HepG2 (cell line): ENCODE data around the gene ZNF440. TPM values are rescaled to one million over a fixed set of nuclear protein-coding genes. Genes with fewer than 3 reads are reported as not detected.

Source experiments
- CHCHD3 ChIP-seq: sonication (generic); formaldehyde crosslinking; IDR thresholded peaks from 2 replicates; pipeline ENCODE4 v1.8.0; 2022; ENCODE audit warnings: mild to moderate bottlenecking, missing genetic modification reagents, moderate library complexity
- JDP2 ChIP-seq: sonication (generic); formaldehyde crosslinking; IDR thresholded peaks from 2 replicates; pipeline ENCODE4 v1.8.1; 2022; ENCODE audit warnings: missing genetic modification reagents, borderline replicate concordance
- NFE2L2 ChIP-seq: fragments of 150-350 bp; IDR thresholded peaks from 2 replicates; pipeline ENCODE4 v1.6.1; 2014; ENCODE audit warnings: low read length
- POLR2AphosphoS2 ChIP-seq: IDR thresholded peaks from 2 replicates; pipeline ENCODE4 v1.6.1; 2011; ENCODE audit warnings: low read depth, low read length, improper control_type of control experiment
- RORA ChIP-seq: sonication (generic); formaldehyde crosslinking; IDR thresholded peaks from 2 replicates; pipeline ENCODE4 v1.5.0; 2020; ENCODE audit warnings: mild to moderate bottlenecking, missing genetic modification reagents, moderate library complexity
- SRY ChIP-seq: sonication (generic); formaldehyde crosslinking; IDR thresholded peaks from 2 replicates; pipeline ENCODE4 v1.8.0; 2022; ENCODE audit warnings: mild to moderate bottlenecking, missing genetic modification reagents
- SSRP1 ChIP-seq: IDR thresholded peaks from 2 replicates; pipeline ENCODE4 v1.6.1; 2016; ENCODE audit warnings: control low read depth
- THRA ChIP-seq: sonication (generic); formaldehyde crosslinking; IDR thresholded peaks from 2 replicates; pipeline ENCODE4 v1.4.0; 2020; ENCODE audit warnings: missing genetic modification reagents, borderline replicate concordance
- TRIM22 ChIP-seq: fragments of 450-650 bp; IDR thresholded peaks from 2 replicates; pipeline ENCODE4 v1.6.1; 2017
- ZFY ChIP-seq: sonication (generic); formaldehyde crosslinking; IDR thresholded peaks from 2 replicates; pipeline ENCODE4 v1.4.0; 2020; ENCODE audit warnings: missing genetic modification reagents
- ZNF160 ChIP-seq: sonication (generic); formaldehyde crosslinking; IDR thresholded peaks from 2 replicates; pipeline ENCODE4 v1.8.0; 2022; ENCODE audit warnings: mild to moderate bottlenecking, inconsistent platforms, missing genetic modification reagents
- ZNF24 ChIP-seq: fragments of 450-650 bp; IDR thresholded peaks from 2 replicates; pipeline ENCODE4 v1.6.1; 2017; ENCODE audit warnings: antibody characterized with exemption, mild to moderate bottlenecking
- ZNF281 ChIP-seq: sonication (generic); formaldehyde crosslinking; IDR thresholded peaks from 2 replicates; pipeline ENCODE4 v1.4.0; 2020; ENCODE audit warnings: missing genetic modification reagents, borderline replicate concordance
- ZNF296 ChIP-seq: sonication (generic); formaldehyde crosslinking; conservative IDR thresholded peaks from 2 replicates; pipeline ENCODE4 v1.5.0; 2020; ENCODE audit warnings: mild to moderate bottlenecking, missing genetic modification reagents
- ZNF3 ChIP-seq: IDR thresholded peaks from 2 replicates; pipeline ENCODE4 v1.7.0; 2017; ENCODE audit warnings: inconsistent platforms
- ZNF30 ChIP-seq: sonication (generic); formaldehyde crosslinking; IDR thresholded peaks from 2 replicates; pipeline ENCODE4 v1.5.0; 2020; ENCODE audit warnings: mild to moderate bottlenecking, missing genetic modification reagents
- ZNF329 ChIP-seq: sonication (generic); formaldehyde crosslinking; IDR thresholded peaks from 2 replicates; pipeline ENCODE4 v1.9.0; 2021; ENCODE audit warnings: low read depth, mild to moderate bottlenecking, missing genetic modification reagents
- ZNF337 ChIP-seq: sonication (generic); formaldehyde crosslinking; IDR thresholded peaks from 2 replicates; pipeline ENCODE4 v1.5.1; 2020; ENCODE audit warnings: missing genetic modification reagents, low read depth, mild to moderate bottlenecking, borderline replicate concordance
- ZNF530 ChIP-seq: sonication (generic); formaldehyde crosslinking; IDR thresholded peaks from 2 replicates; pipeline ENCODE4 v1.5.0; 2020; ENCODE audit warnings: low read depth, mild to moderate bottlenecking, missing genetic modification reagents
- ZNF614 ChIP-seq: IDR thresholded peaks from 2 replicates; pipeline ENCODE4 v1.6.1; 2018; ENCODE audit warnings: missing biosample characterization, missing genetic modification reagents, inconsistent platforms, borderline replicate concordance
- ZNF775 ChIP-seq: sonication (generic); formaldehyde crosslinking; IDR thresholded peaks from 2 replicates; pipeline ENCODE4 v1.4.0; 2020; ENCODE audit warnings: missing genetic modification reagents, mild to moderate bottlenecking, moderate library complexity, borderline replicate concordance
- polyA plus RNA-seq, 8 experiments: library from polyadenylated mRNA; depleted of rRNA in 3 of 8; stranded (reverse) in 7 of 8; unstranded in 1 of 8; fragments of >200 nt; fragmentation: Illumina TruSeq in 4 of 8; extraction: Trizol in 4 of 8; gene quantifications; 2 replicates each; pipeline versions ENCODE4 v1.2.1 to v1.2.3, GENCODE V29; 2011 to 2016; ENCODE audit warnings: low read depth in 4 of 8, missing spikeins in 1 of 8, mixed read lengths in 1 of 8; ENCODE audit not compliant: insufficient read depth in 1 of 8
- total RNA-seq, 5 experiments: library from RNA; depleted of rRNA; stranded (reverse); fragments of >200 nt; fragmentation: Illumina TruSeq; extraction: Trizol; gene quantifications; 2 replicates each; pipeline ENCODE4 v1.2.3, GENCODE V29; 2016; ENCODE audit warnings: low read depth in 1 of 5

Gene ZNF440
- total and polyA plus RNA-seq, 2 of the 13 experiments (the other 11 are each of a cell fraction or from before 2014, with no cell fraction given): 2.7 to 12.4 TPM

GRCh38 chr19:11814029-11814699 is at the start of gene ZNF440 (continued):
- 0 out of 2 replicates have a peak, but pooled peaks have one; percentile 54 for TF ChIP-seq ZNF30
- no peak for TF ChIP-seq JDP2 (CRISPR knock-in tag)
- peak; percentile 53; the same call in 1 of the 2 replicates for TF ChIP-seq CHCHD3
- no peak for TF ChIP-seq ZNF3 (CRISPR knock-in tag)
- no peak for TF ChIP-seq ZNF530 (CRISPR knock-in tag)
- TF ChIP-seq ZNF614 (CRISPR knock-in tag): peak; percentile 40; the same call in 1 of the 2 replicates
- 0 out of 2 replicates have a peak, but pooled peaks have one; percentile 34 for TF ChIP-seq THRA (CRISPR knock-in tag)
- no peak for TF ChIP-seq ZNF775 (CRISPR knock-in tag)
- no peak for TF ChIP-seq ZNF24
- TF ChIP-seq NFE2L2: no peak
- TF ChIP-seq TRIM22: no peak
- TF ChIP-seq ZFY (CRISPR knock-in tag): peak; percentile 81
- peak; percentile 73 for TF ChIP-seq SRY (CRISPR knock-in tag)
- TF ChIP-seq ZNF160: no peak
- peak; percentile 91 for TF ChIP-seq ZNF281 (CRISPR knock-in tag)
- peak; percentile 93; the same call in 1 of the 2 replicates for TF ChIP-seq ZNF337 (CRISPR knock-in tag)
- peak; percentile 82 for TF ChIP-seq ZNF296 (CRISPR knock-in tag)
- peak; percentile 57; the same call in 1 of the 2 replicates for TF ChIP-seq ZNF329 (CRISPR knock-in tag)
- TF ChIP-seq POLR2AphosphoS2: no peak
- TF ChIP-seq SSRP1 (CRISPR knock-in tag): no peak
- TF ChIP-seq RORA (CRISPR knock-in tag): no peak
